ENCODE measurements around the gene ACIN1.

ACIN1 gene

GRCh38 chr14:23094666-23095195 lies at the start of gene ACIN1:
Gene ACIN1 (minus strand): TSS chr14:23095136. CDS start chr14:23095112, 24 bp downstream.
- no peak for DNase-seq

- no peak for DNase-seq
These were observed 49.0 kb upstream of the ACIN1 start for GRCh38 chr14:23143911-23144310.

GRCh38 chr14:23142826-23143225 lies 47.9 kb upstream of the ACIN1 start:
- no peak for DNase-seq

GRCh38 chr14:23141706-23142444 lies 46.9 kb upstream of the ACIN1 start:
- DNase-seq: no peak

GRCh38 chr14:23140371-23140770 lies 45.4 kb upstream of the ACIN1 start:
- DNase-seq: no peak

- no peak for DNase-seq
These were observed 44.9 kb upstream of the ACIN1 start for GRCh38 chr14:23139874-23140273.

GRCh38 chr14:23137813-23138535 lies 43.0 kb upstream of the ACIN1 start:
- DNase-seq: no peak

- peak in 1 of 14 donors; percentile 25 for DNase-seq
These were observed 42.4 kb upstream of the ACIN1 start for GRCh38 chr14:23137192-23137812.

GRCh38 chr14:23136566-23137133 lies 41.7 kb upstream of the ACIN1 start:
- no peak for DNase-seq

GRCh38 chr14:23132970-23133369 lies 38.0 kb upstream of the ACIN1 start:
- no peak for DNase-seq

- no peak for DNase-seq
These were observed 36.5 kb upstream of the ACIN1 start for GRCh38 chr14:23131482-23131881.

- DNase-seq: no peak
These were observed 35.9 kb upstream of the ACIN1 start for GRCh38 chr14:23130871-23131270.

- no peak for DNase-seq
These were observed 34.9 kb upstream of the ACIN1 start for GRCh38 chr14:23129759-23130316.

GRCh38 chr14:23128969-23129758 lies 34.2 kb upstream of the ACIN1 start:
- DNase-seq: no peak

- DNase-seq: no peak
These were observed 32.9 kb upstream of the ACIN1 start for GRCh38 chr14:23127861-23128260.

GRCh38 chr14:23126548-23127278 lies 31.8 kb upstream of the ACIN1 start:
- DNase-seq: no peak

GRCh38 chr14:23125933-23126524 lies 31.1 kb upstream of the ACIN1 start:
- no peak for DNase-seq

- no peak for DNase-seq
These were observed 30.1 kb upstream of the ACIN1 start for GRCh38 chr14:23125011-23125410.

GRCh38 chr14:23124337-23124954 lies 29.5 kb upstream of the ACIN1 start:
- no peak for DNase-seq

GRCh38 chr14:23123419-23123818 lies 28.5 kb upstream of the ACIN1 start:
- peak in 1 of 14 donors; percentile 3 for DNase-seq
